Mucosa of descending colon (tissue), 3 donors: ENCODE results near the gene INKA2. TPM values are rescaled to one million over a fixed set of nuclear protein-coding genes. Genes with fewer than 3 reads are reported as not detected.

ENCODE experiments used
- ATAC-seq: fragments of 200-7000 bp; cut with Tn5 transposase; one replicate; pipeline ENCODE4 v1.9.1; 2020; ENCODE audit warnings: mild to moderate bottlenecking, moderate library complexity
- DNase-seq, 3 donors: peaks; one replicate each; pipeline ENCODE4 v3.0.0-alpha.2; 2020
- H3K36me3 ChIP-seq: fragments of 200-600 bp; one replicate; pipeline ENCODE4 v1.8.0; 2021; ENCODE audit warnings: low read depth, mild to moderate bottlenecking
- H3K4me1 ChIP-seq: fragments of 200-600 bp; one replicate; pipeline ENCODE4 v1.8.0; 2021; ENCODE audit warnings: low read depth, mild to moderate bottlenecking
- H3K4me3 ChIP-seq: fragments of 200-600 bp; one replicate; pipeline ENCODE4 v1.8.0; 2021; ENCODE audit warnings: mild to moderate bottlenecking
- H3K9me3 ChIP-seq: fragments of 200-600 bp; one replicate; pipeline ENCODE4 v1.8.0; 2021; ENCODE audit warnings: mild to moderate bottlenecking
- CTCF ChIP-seq: fragments of 200-600 bp; IDR thresholded peaks from one replicate; pipeline ENCODE4 v1.8.0; 2022; ENCODE audit warnings: antibody characterized with exemption, mild to moderate bottlenecking
- intact Hi-C, 2 donors: fragments of 100-400 bp; cut with DNase I in 1 of 2; cut with micrococcal nuclease in 1 of 2; formaldehyde crosslinking; loops; one replicate each; pipeline versions ENCODE4 v1.11.0 to v1.11.1; 2022; cut with DNase I, micrococcal nuclease
- total RNA-seq, 3 donors: library from RNA; stranded (reverse); fragmentation: NEBNext Ultra II Directional in 2 of 3; extraction: Animal tissue kit (Norgen Biotek cat#: 25700) in 2 of 3; gene quantifications; one replicate each; pipeline versions ENCODE4 v1.2.1 to v1.2.4, GENCODE V29; 2021 to 2023
- donor health status: DM: no; HTN: no; CAD: no; lungs with moderate emphysema.
- donor health status: DM: no; HTN: no; CAD: no.
- donor health status: DM: no; HTN: yes; CAD: no.

Gene INKA2
- total RNA-seq, 3 donors from 2014 or later, result 2.3 to 9.8 (median 2.5) TPM

GRCh38 chr1:111769517-111770146 lies 30.4 kb upstream of the INKA2 start:
- Histone ChIP-seq H3K4me3 (no peak overlapping the region), H3K36me3 (no peaks in the 10 kb centered on the region), H3K4me1 (no peaks in the 10 kb centered on the region), H3K9me3 (no peaks in the 10 kb centered on the region)
- ATAC-seq (peak; percentile 59), DNase-seq (peak in 1 of 3 donors; percentile 56)
- peak; percentile 39 for TF ChIP-seq CTCF
- intact Hi-C loops, result loop anchor here (10.0 kb wide), 2 partner anchors 55 to 285 kb away; no protein-coding TSS in a partner anchor

GRCh38 chr1:111768625-111769024 lies 29.4 kb upstream of the INKA2 start:
- intact Hi-C loops, result loop anchor here (10.0 kb wide), 2 partner anchors 54 to 284 kb away; no protein-coding TSS in a partner anchor
- no peak overlapping the region for H3K4me3 ChIP-seq
- DNase-seq (no peak), ATAC-seq (no peak)
- no peaks in the 10 kb centered on the region for H3K9me3 ChIP-seq
- no peaks in the 10 kb centered on the region for H3K36me3 ChIP-seq
- no peak for TF ChIP-seq CTCF
- no peaks in the 10 kb centered on the region for H3K4me1 ChIP-seq

- DNase-seq (no peak), ATAC-seq (no peak)
- H3K4me1 ChIP-seq, result no peaks in the 10 kb centered on the region
- no peaks in the 10 kb centered on the region for H3K36me3 ChIP-seq
- no peaks in the 10 kb centered on the region for H3K9me3 ChIP-seq
- intact Hi-C loops, result loop anchor here (10.0 kb wide), 2 partner anchors 53 to 283 kb away; no protein-coding TSS in a partner anchor
- TF ChIP-seq CTCF, result no peak
- no peak overlapping the region for H3K4me3 ChIP-seq
Observed at GRCh38 chr1:111768023-111768422, 28.8 kb upstream of the INKA2 start.

- peaks cover 4% of the 10 kb centered on the region for H3K36me3 ChIP-seq
- peaks cover 9% of the 10 kb centered on the region for H3K4me1 ChIP-seq
- H3K9me3 ChIP-seq, result no peaks in the 10 kb centered on the region
- TF ChIP-seq CTCF, result no peak
- no peak for ATAC-seq
- intact Hi-C loops, result loop anchor here (10.0 kb wide), 2 partner anchors 48 to 278 kb away; no protein-coding TSS in a partner anchor
- DNase-seq, result no peak
- no peak overlapping the region for H3K4me3 ChIP-seq
Observed at GRCh38 chr1:111762332-111762731, 23.1 kb upstream of the INKA2 start.

- intact Hi-C loops, result loop anchor here (10.0 kb wide), 2 partner anchors 47 to 277 kb away; no protein-coding TSS in a partner anchor
- peaks cover 4% of the 10 kb centered on the region for H3K36me3 ChIP-seq
- TF ChIP-seq CTCF, result no peak
- H3K9me3 ChIP-seq, result no peaks in the 10 kb centered on the region
- DNase-seq (no peak), ATAC-seq (no peak)
- H3K4me1 ChIP-seq, result peaks cover 15% of the 10 kb centered on the region
- no peak overlapping the region for H3K4me3 ChIP-seq
Observed at GRCh38 chr1:111761717-111762116, 22.5 kb upstream of the INKA2 start.
